LNCaP clone FGC (cell line): Measurements from ENCODE around the gene PC.
A peak's percentile ranks its signal among the peaks of the same experiment; 100 is the strongest.

Experiments used
- DNase-seq: peaks from one replicate; pipeline ENCODE4 v3.0.0-alpha.2; 2011; ENCODE audit warnings: low read depth
- H3K4me3 ChIP-seq: 2 replicates; pipeline ENCODE4 v1.5.1; 2011; ENCODE audit warnings: mild to moderate bottlenecking, low read depth, low read length, control low read depth
- CTCF ChIP-seq: IDR thresholded peaks from 2 replicates; pipeline ENCODE4 v1.5.1; 2012; ENCODE audit warnings: mild to moderate bottlenecking; ENCODE audit not compliant: control insufficient read depth, insufficient read depth; ENCODE audit errors: extremely low read depth

PC gene

GRCh38 chr11:66861038-66861773 is 97.0 kb downstream of the PC start:
- no peak for TF ChIP-seq CTCF
- DNase-seq, result no peak
- no peak overlapping the region for H3K4me3 ChIP-seq

GRCh38 chr11:66860449-66860831 is 97.7 kb downstream of the PC start:
- TF ChIP-seq CTCF, result 0 out of 2 replicates have a peak, but pooled peaks have one; percentile 6
- no peak for DNase-seq
- H3K4me3 ChIP-seq, result no peak overlapping the region

- TF ChIP-seq CTCF, result no peak
- no peak for DNase-seq
- no peak overlapping the region for H3K4me3 ChIP-seq
Observed at GRCh38 chr11:66859686-66860448, 98.3 kb downstream of the PC start.

- H3K4me3 ChIP-seq, result no peak overlapping the region
- DNase-seq, result no peak
- no peak for TF ChIP-seq CTCF
Observed at GRCh38 chr11:66858939-66859685, 99.1 kb downstream of the PC start.

GRCh38 chr11:66858186-66858938 is 99.8 kb downstream of the PC start:
- H3K4me3 ChIP-seq, result no peak overlapping the region
- TF ChIP-seq CTCF, result no peak
- DNase-seq, result no peak

GRCh38 chr11:66857927-66858185 is 100.3 kb downstream of the PC start:
- no peak for DNase-seq
- TF ChIP-seq CTCF, result no peak
- H3K4me3 ChIP-seq, result peak overlapping the region; percentile 51
